ENCODE measurements around the gene FOXP2.
"Not testable (repeated sequence)": the region's sequence is repeated elsewhere in the genome, so short reads cannot be mapped to it uniquely, and the experiment has no call there.

The FOXP2 gene

GRCh38 chr7:114590298-114590697 lies 175.7 kb downstream of the FOXP2 start:
- no peak for DNase-seq (ENCODE audit: low read depth)

DNA sequence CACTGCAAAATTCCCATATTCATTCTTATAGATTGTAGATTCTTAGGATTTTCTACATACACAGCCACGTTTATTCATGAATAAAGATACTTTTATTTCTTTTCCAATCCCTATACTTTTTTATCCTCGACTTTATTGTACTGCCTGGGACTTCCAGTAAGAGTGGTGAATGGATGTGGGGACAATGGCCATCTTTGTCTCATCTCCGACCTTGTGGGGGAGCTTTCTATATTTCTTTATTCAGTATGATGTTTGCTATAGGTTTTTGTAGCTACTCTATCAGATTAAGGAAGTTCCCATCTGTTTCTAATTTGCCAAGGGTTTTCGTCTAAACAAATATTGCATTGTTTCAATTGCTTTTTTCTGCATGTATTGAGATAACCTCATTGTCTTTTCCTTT lies 184.3 kb downstream of the FOXP2 start:
- DNase-seq (ENCODE audit: low read depth), result no peak

GRCh38 chr7:114606100-114606499 lies 191.5 kb downstream of the FOXP2 start:
- DNase-seq (ENCODE audit: low read depth), result no peak

- DNase-seq (ENCODE audit: low read depth), result not testable (repeated sequence)
Measured at GRCh38 chr7:114608822-114609221, 194.2 kb downstream of the FOXP2 start.

- DNase-seq (ENCODE audit: low read depth), result no peak
Measured at GRCh38 chr7:114620208-114620607, 205.6 kb downstream of the FOXP2 start.

GRCh38 chr7:114622221-114622620 lies 207.6 kb downstream of the FOXP2 start:
- DNase-seq (ENCODE audit: low read depth), result no peak

DNA sequence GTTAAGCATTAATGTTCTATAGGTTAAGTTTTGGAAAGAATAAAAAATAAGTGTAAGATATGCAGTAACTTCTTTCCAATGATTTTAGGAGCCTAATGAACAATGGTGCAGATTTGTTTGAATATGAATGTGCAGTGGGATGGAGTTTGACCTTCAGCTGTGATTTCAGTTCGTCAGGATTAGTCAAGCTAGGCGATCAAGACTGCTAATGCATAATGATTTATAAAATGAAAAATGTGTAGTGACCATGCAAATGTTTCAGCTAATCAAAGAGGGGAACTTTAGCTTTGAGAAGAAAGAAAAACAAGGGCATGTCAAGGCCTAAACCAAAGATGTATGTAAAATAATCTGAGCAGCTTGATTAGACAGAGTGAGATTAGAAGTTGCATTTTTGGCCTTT lies 208.5 kb downstream of the FOXP2 start:
- DNase-seq (ENCODE audit: low read depth), result no peak

GRCh38 chr7:114627231-114627630 lies 212.6 kb downstream of the FOXP2 start:
- no peak for DNase-seq (ENCODE audit: low read depth)

GRCh38 chr7:114628362-114628761 lies 213.7 kb downstream of the FOXP2 start:
- DNase-seq (ENCODE audit: low read depth), result no peak

GRCh38 chr7:114629762-114630161 lies 215.1 kb downstream of the FOXP2 start:
- no peak for DNase-seq (ENCODE audit: low read depth)

DNA sequence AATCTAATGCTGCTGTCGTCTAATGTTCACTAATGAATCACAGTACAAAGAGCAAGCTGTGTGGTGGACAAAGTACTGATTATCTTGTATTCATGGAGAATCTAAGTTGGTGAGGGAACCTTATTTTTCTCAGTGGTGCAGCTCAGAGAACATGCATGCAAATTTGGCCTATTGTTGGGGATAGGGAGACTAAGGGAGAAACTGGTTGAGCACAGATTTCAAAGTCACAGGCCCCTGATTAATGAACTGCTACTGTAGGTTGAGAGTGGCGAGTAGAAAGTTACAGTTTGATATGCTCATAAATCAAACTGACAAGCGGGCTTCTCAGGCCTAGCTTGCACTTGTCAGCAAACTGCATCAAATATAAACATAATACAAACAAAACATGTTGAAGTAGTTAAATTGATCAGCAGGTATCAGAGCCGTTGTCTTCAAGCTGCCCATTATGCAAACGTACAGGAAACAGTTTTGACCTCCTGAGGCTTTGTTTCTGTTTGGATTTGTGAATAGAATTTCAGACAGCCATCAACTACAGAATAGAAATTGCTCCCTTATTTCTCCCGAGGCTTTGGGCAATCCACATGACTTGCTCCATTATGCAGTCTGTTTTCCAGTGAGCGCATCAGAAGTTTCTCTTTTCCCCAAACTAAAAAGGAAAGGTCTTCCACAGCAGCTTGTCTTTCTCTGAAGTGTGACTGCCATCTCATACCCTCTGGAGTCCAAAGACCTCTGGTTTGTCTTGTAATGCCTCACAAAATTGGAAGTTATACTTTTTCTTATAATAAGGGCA lies 215.8 kb downstream of the FOXP2 start:
- DNase-seq (ENCODE audit: low read depth), result no peak

GRCh38 chr7:114631249-114631822 lies 216.7 kb downstream of the FOXP2 start:
- DNase-seq (ENCODE audit: low read depth), result no peak

DNA sequence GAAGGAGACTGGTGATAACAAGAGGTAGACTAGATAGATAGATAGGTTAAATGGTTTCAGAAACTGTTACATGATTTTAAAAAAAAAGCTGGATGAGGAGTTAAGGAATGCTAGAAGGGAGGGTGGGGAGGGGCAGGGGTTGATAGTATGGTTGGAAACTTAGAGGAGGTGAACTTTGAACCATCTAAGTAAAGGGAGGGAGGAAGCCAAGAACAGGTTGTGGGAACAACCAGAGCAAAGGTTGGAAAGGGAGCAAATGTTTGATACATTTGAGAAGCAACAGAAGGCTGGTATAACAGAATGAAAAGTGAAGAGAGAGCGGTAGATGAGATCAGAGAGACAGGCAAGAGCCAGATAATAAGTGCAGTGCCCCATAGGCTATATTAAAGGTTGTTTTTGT lies 224.8 kb downstream of the FOXP2 start:
- DNase-seq (ENCODE audit: low read depth), result no peak

DNA sequence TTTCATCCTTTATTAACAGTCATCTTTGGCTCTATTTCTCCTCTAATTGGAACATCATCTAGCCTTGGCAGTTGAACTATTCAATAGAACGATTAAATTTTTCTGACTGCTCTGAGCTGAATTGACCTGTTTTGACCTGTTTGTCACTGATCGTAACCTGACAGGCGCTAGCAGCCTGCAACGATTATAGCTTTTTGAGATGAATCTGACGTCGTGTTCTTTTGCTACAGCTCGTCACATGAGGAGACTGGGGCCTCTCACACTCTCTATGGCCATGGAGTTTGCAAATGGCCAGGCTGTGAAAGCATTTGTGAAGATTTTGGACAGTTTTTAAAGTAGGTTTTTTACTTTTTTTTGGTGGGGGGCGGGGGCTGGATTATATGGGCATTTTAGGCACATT lies 229.8 kb downstream of the FOXP2 start:
- DNase-seq (ENCODE audit: low read depth), result no peak

GRCh38 chr7:114645451-114645850 lies 230.8 kb downstream of the FOXP2 start:
- DNase-seq (ENCODE audit: low read depth), result no peak

GRCh38 chr7:114647518-114647917 lies 232.9 kb downstream of the FOXP2 start:
- DNase-seq (ENCODE audit: low read depth), result no peak

- no peak for DNase-seq (ENCODE audit: low read depth)
Measured at GRCh38 chr7:114648117-114648516, 233.5 kb downstream of the FOXP2 start.

GRCh38 chr7:114648680-114649079 lies 234.1 kb downstream of the FOXP2 start:
- no peak for DNase-seq (ENCODE audit: low read depth)

GRCh38 chr7:114649689-114650088 lies 235.1 kb downstream of the FOXP2 start:
- no peak for DNase-seq (ENCODE audit: low read depth)

GRCh38 chr7:114650491-114650890 lies 235.9 kb downstream of the FOXP2 start:
- DNase-seq (ENCODE audit: low read depth), result no peak

GRCh38 chr7:114652041-114652440 lies 237.4 kb downstream of the FOXP2 start:
- no peak for DNase-seq (ENCODE audit: low read depth)

DNA sequence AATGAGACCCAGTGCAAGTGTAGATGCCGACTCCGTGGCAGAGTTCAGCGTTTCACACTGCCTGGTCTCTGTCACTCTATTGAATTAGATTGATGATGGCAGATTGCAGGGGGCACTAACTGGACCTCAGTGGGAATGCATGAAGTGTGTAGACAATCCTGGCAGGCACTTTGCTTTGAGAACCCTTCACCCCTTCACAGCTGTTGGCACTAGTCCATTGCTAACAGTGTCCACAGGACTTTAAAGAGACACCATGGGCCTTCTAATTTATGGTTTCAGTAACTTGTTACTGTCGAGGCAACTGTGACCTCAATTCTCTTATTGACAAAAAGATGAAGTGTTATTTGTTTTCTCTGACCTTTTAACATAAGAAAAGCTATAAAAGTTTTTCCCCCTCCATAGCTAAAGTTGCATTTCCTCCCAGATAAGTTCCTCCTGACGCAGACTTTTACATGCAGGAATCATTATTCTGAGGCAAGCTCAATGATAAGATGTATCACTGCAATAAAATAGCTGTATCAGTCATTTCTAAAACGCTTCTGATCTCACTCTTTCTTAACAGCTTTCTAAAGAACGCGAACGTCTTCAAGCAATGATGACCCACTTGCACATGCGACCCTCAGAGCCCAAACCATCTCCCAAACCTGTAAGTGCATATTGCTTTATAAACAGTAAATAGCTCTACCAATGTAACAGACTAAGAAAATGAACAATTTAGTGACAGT lies 238.9 kb downstream of the FOXP2 start:
- DNase-seq (ENCODE audit: low read depth), result no peak

DNA sequence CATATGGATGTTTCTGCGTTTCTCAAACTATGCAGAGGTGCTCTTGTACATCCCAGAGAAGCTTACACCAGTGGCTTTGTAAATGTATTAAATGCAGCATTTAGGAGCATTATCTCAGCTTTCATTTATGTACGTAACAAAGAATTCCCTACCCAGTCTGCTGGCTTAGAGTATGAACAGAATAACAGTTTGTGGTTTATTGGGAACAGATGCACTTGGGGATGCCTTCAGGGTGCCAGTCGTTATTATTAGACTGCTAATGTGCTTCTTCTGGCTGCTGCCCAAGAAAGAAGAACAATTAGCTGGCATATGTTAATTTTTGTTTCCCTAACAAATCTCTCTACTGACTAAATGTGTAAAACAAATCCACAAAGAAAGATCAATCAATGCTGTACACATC lies 241.9 kb downstream of the FOXP2 start:
- DNase-seq (ENCODE audit: low read depth), result no peak
